SJSA1 (cell line): ENCODE data around the gene PEX14. TPM values are rescaled to one million over a fixed set of nuclear protein-coding genes. Genes with fewer than 3 reads are reported as not detected.

Experiments used
- DNase-seq, 2 experiments: peaks; one replicate each; pipeline ENCODE4 v3.0.0-alpha.2; 2015 to 2020; ENCODE audit warnings: low spot score in 2 of 2, low read depth in 1 of 2
- H3K27ac ChIP-seq: fragments of 250-450 bp; sonication (Bioruptor Pico); 2 replicates; pipeline ENCODE4 v1.5.1; 2020; ENCODE audit warnings: mild to moderate bottlenecking, moderate library complexity
- H3K27me3 ChIP-seq: fragments of 250-450 bp; sonication (Bioruptor Pico); replicated peaks from 2 replicates; pipeline ENCODE4 v1.5.1; 2020; ENCODE audit warnings: mild to moderate bottlenecking, moderate library complexity
- H3K36me3 ChIP-seq: fragments of 250-450 bp; sonication (Bioruptor Pico); 2 replicates; pipeline ENCODE4 v1.5.1; 2020; ENCODE audit warnings: mild to moderate bottlenecking
- H3K4me1 ChIP-seq: fragments of 250-450 bp; sonication (Bioruptor Pico); replicated peaks from 2 replicates; pipeline ENCODE4 v1.6.1; 2021; ENCODE audit warnings: mild to moderate bottlenecking
- H3K4me3 ChIP-seq: fragments of 250-450 bp; sonication (Bioruptor Pico); 2 replicates; pipeline ENCODE4 v1.5.1; 2020; ENCODE audit warnings: mild to moderate bottlenecking
- H3K9me3 ChIP-seq: fragments of 250-450 bp; sonication (Bioruptor Pico); replicated peaks from 2 replicates; pipeline ENCODE4 v1.5.1; 2020; ENCODE audit warnings: mild to moderate bottlenecking
- total RNA-seq: library from RNA; depleted of rRNA; stranded (reverse); fragments of >200 nt; shearing (Covaris generic); gene quantifications from 2 replicates; pipeline ENCODE4 v1.2.3, GENCODE V29; 2014

Gene PEX14
- total RNA-seq, 1 experiment from 2014 or later, result 13.8 TPM

DNA sequence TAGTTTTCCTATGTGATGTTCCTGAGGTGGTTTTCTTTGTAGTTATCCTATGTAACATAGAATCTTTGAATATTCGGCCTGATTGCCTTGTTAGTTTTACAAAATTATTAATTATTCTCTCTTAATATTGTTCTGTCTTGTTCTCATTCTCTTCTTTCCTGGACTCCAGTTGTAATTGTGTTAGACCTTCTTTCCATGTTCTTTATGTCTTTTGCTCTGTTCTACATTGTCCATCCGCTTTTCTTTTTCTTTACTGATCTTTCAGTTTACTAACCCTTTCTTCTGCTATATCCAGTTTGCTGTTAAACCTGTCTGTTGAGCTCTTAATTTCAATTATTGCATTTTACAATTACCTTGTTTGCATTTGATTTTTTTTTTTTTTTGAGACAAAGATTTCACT lies 89.3 kb downstream of the PEX14 start:
- Histone ChIP-seq H3K27ac (no peak overlapping the region), H3K4me3 (no peak overlapping the region), H3K36me3 (no peaks in the 10 kb centered on the region), H3K4me1 (no peaks in the 10 kb centered on the region), H3K9me3 (no peaks in the 10 kb centered on the region; the same call in 1 of the 2 replicates), H3K27me3 (no peaks in the 10 kb centered on the region)
- DNase-seq, result no peak

DNA sequence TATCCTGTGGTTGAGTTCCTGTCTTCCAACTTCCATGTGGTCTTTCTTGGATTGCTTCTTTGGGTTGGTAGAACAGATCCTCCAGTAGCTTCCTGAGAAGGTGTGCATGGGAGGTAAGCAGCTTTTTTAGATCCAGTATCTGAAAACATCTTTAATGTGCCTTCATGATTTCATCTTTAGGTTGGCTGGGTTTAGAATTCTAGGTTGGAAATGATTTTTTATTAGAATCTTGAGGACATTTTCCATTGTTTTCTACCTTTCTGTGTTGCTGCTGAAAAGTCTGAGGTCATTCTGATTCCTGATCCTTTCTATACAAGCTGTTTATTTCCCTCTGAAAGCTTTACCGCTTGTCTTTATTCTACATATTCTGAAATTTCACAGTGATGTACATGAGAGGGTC lies 94.8 kb downstream of the PEX14 start:
- DNase-seq, result no peak
- no peaks in the 10 kb centered on the region for H3K36me3 ChIP-seq
- H3K4me1 ChIP-seq, result peaks cover 10% of the 10 kb centered on the region
- H3K27me3 ChIP-seq, result no peaks in the 10 kb centered on the region
- H3K9me3 ChIP-seq, result no peaks in the 10 kb centered on the region
- no peak overlapping the region for H3K27ac ChIP-seq
- H3K4me3 ChIP-seq, result no peak overlapping the region

DNA sequence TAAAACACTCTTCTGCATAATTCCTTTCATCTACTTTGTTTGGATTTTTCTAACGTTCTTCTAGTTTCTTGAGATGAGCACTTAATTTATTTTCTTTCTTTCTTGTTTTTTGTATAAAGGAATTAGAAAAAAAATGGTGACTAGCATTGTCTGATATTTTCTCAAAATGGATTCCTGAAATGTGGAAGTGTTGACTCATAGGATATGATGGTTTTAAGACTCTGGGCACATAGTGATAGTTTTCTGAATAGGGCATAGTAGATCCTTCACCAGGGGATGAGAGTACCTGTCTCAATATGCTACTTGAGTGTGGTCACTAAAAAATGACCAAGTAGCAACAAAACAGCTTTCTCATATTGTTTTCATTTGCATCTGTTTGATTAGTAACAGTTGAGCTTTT lies 100.9 kb downstream of the PEX14 start:
- H3K27me3 ChIP-seq, result no peaks in the 10 kb centered on the region
- no peak overlapping the region for H3K4me3 ChIP-seq
- DNase-seq, result peak in 1 of 2 experiments; percentile 78
- peaks cover 26% of the 10 kb centered on the region for H3K4me1 ChIP-seq
- no peaks in the 10 kb centered on the region for H3K9me3 ChIP-seq
- H3K27ac ChIP-seq, result peak overlapping the region; percentile 60
- H3K36me3 ChIP-seq, result 0 out of 2 replicates have a peak, but pooled peaks cover 6% of the 10 kb centered on the region

DNA sequence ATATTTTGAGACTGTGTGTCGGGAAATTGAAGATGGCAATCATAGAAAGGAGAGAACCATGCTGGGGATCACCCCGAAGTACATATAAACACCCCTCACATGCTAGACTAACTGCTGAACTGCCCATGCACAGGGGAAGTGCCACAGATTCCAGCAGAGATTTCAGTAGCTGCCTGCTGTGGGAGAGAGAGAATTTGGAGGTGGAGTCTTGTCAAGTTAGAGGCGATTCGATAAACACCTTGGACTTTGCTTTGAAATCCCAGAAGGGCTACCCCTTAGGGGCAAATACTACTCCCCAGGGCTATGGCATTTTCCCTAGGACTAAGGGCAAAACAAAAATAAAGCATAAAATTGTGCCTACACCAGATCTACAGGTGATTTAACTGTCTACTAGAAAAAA lies 103.3 kb downstream of the PEX14 start:
- DNase-seq, result no peak
- H3K4me1 ChIP-seq, result peaks cover 26% of the 10 kb centered on the region
- H3K27me3 ChIP-seq, result no peaks in the 10 kb centered on the region; the same call in 1 of the 2 replicates
- 0 out of 2 replicates have a peak, but pooled peaks cover 6% of the 10 kb centered on the region for H3K36me3 ChIP-seq
- H3K27ac ChIP-seq, result no peak overlapping the region
- no peak overlapping the region for H3K4me3 ChIP-seq
- H3K9me3 ChIP-seq, result no peaks in the 10 kb centered on the region

DNA sequence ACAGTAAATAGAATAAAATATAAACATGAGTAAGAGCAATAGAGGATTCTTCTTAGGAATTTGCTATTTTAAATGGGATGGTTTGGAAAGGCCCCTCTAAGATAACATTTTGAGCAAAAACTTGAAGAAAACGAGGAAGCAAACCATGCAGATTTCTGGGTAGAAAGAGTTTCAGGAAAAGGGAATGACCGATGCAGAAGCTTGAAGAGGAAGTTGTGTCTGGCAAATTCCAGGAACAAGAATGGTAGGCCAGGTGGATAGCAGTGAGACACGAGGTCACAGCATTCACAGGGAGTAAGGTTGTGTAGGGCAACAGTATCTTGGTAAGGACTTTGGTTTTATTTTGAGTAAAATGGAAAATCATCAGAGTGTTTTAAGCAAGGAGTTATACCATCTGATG lies 108.9 kb downstream of the PEX14 start:
- no peaks in the 10 kb centered on the region for H3K9me3 ChIP-seq

DNA sequence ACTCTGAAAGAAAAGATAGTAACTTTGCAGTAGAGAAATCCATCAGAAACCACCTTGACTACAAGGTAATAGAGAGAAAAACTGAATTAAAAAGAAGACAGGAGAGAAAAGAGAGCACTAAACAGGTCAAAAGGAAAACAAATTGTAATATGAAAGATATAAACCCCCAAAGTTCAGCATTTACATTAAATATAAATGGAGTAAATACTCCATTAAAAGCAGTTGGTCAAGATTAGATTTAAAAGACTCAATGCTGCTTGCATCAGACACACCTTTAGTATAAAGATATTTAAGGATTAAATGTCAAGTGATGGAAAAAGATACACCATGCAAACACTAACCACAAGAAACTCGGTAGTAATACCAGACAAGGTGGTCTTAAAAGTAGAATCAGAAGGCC lies 110.5 kb downstream of the PEX14 start:
- H3K27ac ChIP-seq, result no peak overlapping the region
- H3K36me3 ChIP-seq, result no peaks in the 10 kb centered on the region
- no peak overlapping the region for H3K4me3 ChIP-seq
- no peak for DNase-seq
- peaks cover 5% of the 10 kb centered on the region for H3K4me1 ChIP-seq
- no peaks in the 10 kb centered on the region; the same call in 1 of the 2 replicates for H3K27me3 ChIP-seq
- H3K9me3 ChIP-seq, result no peaks in the 10 kb centered on the region

More for the DNA sequence above, 108.9 kb downstream of the PEX14 start:
- Histone ChIP-seq H3K4me1 (peaks cover 5% of the 10 kb centered on the region), H3K27ac (no peak overlapping the region), H3K4me3 (no peak overlapping the region), H3K36me3 (0 out of 2 replicates have a peak, but pooled peaks cover 4% of the 10 kb centered on the region), H3K27me3 (no peaks in the 10 kb centered on the region; the same call in 1 of the 2 replicates)
- no peak for DNase-seq

DNA sequence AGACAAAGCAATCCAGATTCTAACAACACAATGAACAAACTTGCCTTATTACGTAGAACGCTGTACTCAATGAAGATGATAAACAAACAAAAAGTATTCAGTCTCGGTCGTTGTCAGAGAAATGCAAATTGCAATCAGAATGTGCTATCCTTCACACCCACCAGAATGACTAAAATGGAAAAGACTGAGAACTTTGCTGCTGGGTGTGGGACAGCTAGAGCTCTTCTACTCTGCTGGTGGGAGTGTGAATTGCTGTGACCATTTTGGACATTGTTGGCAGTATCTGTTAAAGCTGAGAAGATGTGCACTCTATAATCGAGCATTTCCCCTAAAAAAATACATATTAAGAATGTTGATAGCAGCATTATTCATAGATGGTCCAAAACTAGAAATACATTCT lies 111.4 kb downstream of the PEX14 start:
- Histone ChIP-seq H3K4me3 (no peak overlapping the region), H3K36me3 (no peaks in the 10 kb centered on the region), H3K4me1 (peaks cover 5% of the 10 kb centered on the region), H3K9me3 (no peaks in the 10 kb centered on the region), H3K27ac (no peak overlapping the region), H3K27me3 (no peaks in the 10 kb centered on the region; the same call in 1 of the 2 replicates)
- DNase-seq, result no peak

DNA sequence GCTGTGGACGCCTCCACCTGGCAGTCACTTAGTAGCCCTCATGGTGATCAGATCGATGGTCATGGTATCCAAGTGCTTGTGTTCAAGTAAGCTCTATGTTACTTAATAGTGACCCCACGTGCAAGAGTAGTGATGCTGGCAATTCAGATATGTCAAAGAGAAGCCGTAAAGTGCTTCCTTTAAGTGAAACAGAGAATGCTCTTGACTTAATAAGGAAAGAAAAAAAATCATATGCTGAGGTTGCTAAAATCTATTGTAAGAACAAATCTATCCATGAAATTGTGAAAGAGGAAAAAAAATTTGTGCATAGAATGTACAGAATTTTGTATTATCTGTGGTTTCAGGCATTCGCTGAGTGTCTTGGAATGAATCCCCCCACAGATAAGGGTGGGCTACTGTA lies 113.9 kb downstream of the PEX14 start:
- H3K27ac ChIP-seq, result no peak overlapping the region
- no peak for DNase-seq
- H3K9me3 ChIP-seq, result no peaks in the 10 kb centered on the region

DNA sequence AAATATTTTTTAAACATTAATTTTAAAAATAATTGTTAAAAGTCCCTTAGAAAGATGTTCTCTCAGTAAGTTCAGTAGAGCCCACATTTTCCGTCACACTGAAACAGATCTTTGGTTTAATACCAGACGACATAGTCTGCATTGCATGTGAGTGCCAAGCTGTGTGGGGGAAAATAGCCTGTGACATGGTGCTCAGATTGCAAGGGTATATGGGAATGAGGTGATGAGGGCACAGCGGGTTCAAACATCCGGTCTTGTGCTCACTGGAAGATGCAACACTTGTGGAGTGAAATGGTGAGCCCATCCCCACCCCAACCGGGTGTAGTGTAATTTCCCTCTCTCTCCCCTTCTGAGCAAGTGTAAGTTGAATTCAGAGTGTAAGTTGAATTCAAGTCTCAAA lies 114.3 kb downstream of the PEX14 start:
- DNase-seq, result no peak
- Histone ChIP-seq H3K27ac (no peak overlapping the region), H3K27me3 (no peaks in the 10 kb centered on the region), H3K4me3 (no peak overlapping the region), H3K36me3 (no peaks in the 10 kb centered on the region), H3K9me3 (no peaks in the 10 kb centered on the region), H3K4me1 (peaks cover 5% of the 10 kb centered on the region)

More for the DNA sequence above, 113.9 kb downstream of the PEX14 start:
- Histone ChIP-seq H3K27me3 (no peaks in the 10 kb centered on the region), H3K4me3 (no peak overlapping the region), H3K4me1 (peaks cover 5% of the 10 kb centered on the region), H3K36me3 (no peaks in the 10 kb centered on the region)

DNA sequence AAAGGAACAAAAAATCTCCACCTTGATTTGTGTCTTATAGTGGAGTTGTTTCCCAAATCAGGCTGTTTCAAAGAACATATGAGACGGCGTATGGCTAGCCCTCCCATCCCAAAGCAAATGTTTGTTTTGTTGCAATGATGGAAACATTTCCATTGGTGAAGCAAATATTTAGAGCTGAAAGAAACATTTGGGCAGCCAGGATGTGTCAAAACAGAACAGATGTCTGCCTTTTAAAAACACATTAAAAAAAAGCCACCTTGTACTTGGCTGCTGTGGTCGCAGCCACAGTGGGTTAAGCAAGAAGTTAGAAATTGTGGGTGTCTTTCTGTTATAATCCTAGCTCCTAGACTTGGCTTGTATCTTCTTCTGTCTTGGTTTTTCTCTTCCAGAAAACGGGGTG lies 116.3 kb downstream of the PEX14 start:
- no peaks in the 10 kb centered on the region for H3K36me3 ChIP-seq
- H3K27ac ChIP-seq, result no peak overlapping the region
- no peaks in the 10 kb centered on the region for H3K27me3 ChIP-seq
- H3K4me1 ChIP-seq, result peaks cover 3% of the 10 kb centered on the region
- no peak for DNase-seq
- no peaks in the 10 kb centered on the region for H3K9me3 ChIP-seq
- H3K4me3 ChIP-seq, result no peak overlapping the region

DNA sequence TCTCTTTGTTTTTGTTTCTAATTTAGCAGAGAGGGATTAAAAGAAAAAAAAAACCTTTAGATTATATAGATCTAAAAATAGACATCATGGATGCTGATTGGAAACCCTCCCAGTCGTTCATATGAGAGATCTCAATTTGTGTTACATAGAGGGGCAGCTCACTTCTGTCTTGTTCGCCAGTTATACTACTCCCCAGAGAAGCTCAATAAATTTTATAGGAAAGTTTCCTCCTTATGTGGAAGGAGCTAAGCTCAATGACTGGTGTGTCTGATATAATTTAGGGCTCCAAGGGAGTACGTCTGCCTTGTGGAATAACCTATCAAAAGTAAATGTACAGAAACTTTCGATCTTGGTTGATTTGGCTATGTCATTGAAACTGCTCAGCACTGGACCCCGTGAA lies 117.6 kb downstream of the PEX14 start:
- Histone ChIP-seq H3K36me3 (no peaks in the 10 kb centered on the region), H3K27ac (no peak overlapping the region), H3K4me1 (no peaks in the 10 kb centered on the region), H3K27me3 (no peaks in the 10 kb centered on the region), H3K4me3 (no peak overlapping the region), H3K9me3 (no peaks in the 10 kb centered on the region)
- no peak for DNase-seq

DNA sequence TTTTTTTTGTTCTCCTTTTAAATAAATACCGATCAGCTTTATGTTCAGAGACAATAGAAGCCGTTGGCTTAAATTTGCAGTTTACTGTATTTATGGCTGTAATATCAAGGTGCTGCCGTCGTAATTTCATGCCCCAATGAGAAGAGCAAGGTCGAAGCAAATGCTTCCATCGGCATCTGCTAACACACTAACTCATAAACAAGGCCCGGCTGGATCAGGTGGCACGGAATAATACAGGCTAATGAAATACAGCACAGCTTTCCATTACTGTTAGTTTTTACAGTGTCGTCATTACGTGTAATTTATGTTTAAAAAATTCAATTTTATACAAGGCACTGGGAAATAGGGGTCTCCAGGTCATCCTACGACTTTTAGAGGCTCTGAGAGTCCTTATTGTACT lies 119.0 kb downstream of the PEX14 start:
- H3K27me3 ChIP-seq, result no peaks in the 10 kb centered on the region
- H3K36me3 ChIP-seq, result no peaks in the 10 kb centered on the region
- no peak overlapping the region for H3K4me3 ChIP-seq
- H3K4me1 ChIP-seq, result peaks cover under 1% of the 10 kb centered on the region; the same call in 1 of the 2 replicates
- no peak for DNase-seq
- H3K27ac ChIP-seq, result no peak overlapping the region
- no peaks in the 10 kb centered on the region for H3K9me3 ChIP-seq

DNA sequence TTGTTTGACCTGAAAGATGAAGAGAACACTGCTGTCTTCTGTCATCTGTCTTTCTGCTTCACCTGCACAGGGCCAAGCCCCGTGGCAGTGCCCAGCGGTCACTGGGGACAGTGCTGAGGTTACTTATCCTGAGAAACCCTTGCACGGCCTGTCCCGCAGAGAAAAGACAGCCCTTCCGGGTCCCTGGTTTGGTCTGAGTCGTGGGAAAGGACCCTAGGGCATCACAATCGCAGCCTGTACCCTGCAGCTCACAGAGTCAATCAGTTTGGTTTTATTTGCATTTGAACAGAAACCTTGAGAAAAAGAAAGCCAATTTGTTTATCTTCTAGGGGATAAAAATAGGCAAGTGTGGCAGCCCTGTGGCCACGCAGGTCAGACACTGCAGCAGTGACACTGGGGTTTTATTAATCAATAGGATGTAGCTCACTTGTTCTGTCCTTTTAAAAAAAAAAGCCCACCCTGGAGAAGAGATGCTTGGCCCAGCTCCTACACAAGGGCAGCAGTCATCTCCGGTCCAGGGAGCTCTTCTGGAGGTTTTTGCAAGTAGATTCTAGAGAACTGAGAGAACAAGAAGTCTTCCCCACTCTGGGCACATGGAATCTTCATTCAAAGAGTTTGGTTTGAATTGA lies 120.0 kb downstream of the PEX14 start:
- H3K27me3 ChIP-seq, result no peaks in the 10 kb centered on the region
- no peak overlapping the region for H3K27ac ChIP-seq

DNA sequence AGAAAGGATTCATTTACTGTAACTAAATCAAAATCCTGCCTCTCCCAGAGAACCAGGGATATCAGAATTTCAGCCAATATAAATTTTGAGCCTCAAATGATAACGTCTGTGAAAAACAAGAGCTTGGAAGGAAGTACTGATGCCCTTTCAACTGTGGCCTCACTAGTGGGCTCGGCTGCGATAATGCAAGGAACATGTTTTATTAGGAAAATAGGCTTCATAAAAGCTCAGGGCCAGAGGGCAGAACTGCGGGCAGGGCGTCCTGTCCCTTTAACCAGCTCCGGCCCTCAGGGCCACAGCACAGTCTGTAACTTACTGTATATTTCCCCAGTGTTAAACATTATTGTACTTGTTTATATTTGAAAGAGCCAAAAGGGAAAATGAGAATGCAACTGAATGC lies 122.0 kb downstream of the PEX14 start:
- no peak overlapping the region for H3K4me3 ChIP-seq
- DNase-seq, result no peak
- H3K4me1 ChIP-seq, result peaks cover 15% of the 10 kb centered on the region
- H3K9me3 ChIP-seq, result no peaks in the 10 kb centered on the region
- no peaks in the 10 kb centered on the region for H3K27me3 ChIP-seq
- H3K27ac ChIP-seq, result no peak overlapping the region
- H3K36me3 ChIP-seq, result peaks cover 3% of the 10 kb centered on the region; the same call in 1 of the 2 replicates

More for the DNA sequence above, 120.0 kb downstream of the PEX14 start:
- Histone ChIP-seq H3K4me3 (no peak overlapping the region), H3K9me3 (no peaks in the 10 kb centered on the region), H3K4me1 (peaks cover 10% of the 10 kb centered on the region), H3K36me3 (peaks cover 3% of the 10 kb centered on the region; the same call in 1 of the 2 replicates)
- no peak for DNase-seq
